Hepatocyte (in vitro differentiated cells): Measurements from ENCODE around the gene RNF39.

Experiments
- EZH2 ChIP-seq: fragments of 200-600 bp; sonication (generic); IDR thresholded peaks from 2 replicates; pipeline ENCODE4 v1.6.1; 2016; ENCODE audit warnings: antibody characterized with exemption, mild to moderate bottlenecking, borderline replicate concordance
- TF ChIP-seq, protein P1 (sequence below): fragments of 200-600 bp; sonication (generic); IDR thresholded peaks from 2 replicates; pipeline ENCODE4 v1.5.1; 2016; ENCODE audit warnings: antibody characterized with exemption, mild to moderate bottlenecking; ENCODE audit not compliant: poor library complexity

DNA sequence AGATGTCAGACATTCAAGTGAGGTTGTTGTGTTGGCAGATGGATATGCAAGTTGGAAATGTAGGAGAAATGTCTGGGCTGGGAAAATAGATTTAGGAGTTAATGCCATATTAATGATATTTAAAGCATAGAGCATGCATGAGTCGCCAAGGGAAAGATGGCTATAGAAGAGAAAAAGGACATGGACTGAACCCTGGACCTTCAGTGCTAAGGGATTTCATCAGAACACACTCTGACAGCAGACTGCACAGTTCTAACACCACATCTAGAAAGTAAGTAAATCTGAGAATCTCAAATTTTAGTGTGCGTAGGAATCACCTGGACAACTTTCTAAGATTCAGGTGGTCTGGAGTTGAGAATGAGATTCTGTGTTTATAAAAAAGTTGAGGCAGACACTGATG is 31.8 kb downstream of the RNF39 start:
- TF ChIP-seq EZH2, result no peak
- TF ChIP-seq, protein P1, sequence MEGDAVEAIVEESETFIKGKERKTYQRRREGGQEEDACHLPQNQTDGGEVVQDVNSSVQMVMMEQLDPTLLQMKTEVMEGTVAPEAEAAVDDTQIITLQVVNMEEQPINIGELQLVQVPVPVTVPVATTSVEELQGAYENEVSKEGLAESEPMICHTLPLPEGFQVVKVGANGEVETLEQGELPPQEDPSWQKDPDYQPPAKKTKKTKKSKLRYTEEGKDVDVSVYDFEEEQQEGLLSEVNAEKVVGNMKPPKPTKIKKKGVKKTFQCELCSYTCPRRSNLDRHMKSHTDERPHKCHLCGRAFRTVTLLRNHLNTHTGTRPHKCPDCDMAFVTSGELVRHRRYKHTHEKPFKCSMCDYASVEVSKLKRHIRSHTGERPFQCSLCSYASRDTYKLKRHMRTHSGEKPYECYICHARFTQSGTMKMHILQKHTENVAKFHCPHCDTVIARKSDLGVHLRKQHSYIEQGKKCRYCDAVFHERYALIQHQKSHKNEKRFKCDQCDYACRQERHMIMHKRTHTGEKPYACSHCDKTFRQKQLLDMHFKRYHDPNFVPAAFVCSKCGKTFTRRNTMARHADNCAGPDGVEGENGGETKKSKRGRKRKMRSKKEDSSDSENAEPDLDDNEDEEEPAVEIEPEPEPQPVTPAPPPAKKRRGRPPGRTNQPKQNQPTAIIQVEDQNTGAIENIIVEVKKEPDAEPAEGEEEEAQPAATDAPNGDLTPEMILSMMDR, result no peak
